Calu3 (cell line): ENCODE data around the gene ECHDC1. TPM values are rescaled to one million over a fixed set of nuclear protein-coding genes. Genes with fewer than 3 reads are reported as not detected.

Experiments used
- BruUV-seq: library from RNA; stranded (reverse); fragments of 400-500 nt; replicated peaks from 2 replicates; lab custom pipeline; 2021; lab: Mats Ljungman, UMichigan
- CTCF ChIA-PET: fragments of 300-600 bp; sonication (Branson Sonifier 250); formaldehyde crosslinking; loops from one replicate; lab custom pipeline; 2022; ENCODE audit warnings: antibody characterized with exemption; lab: Charles Lee
- DNase-seq: peaks from one replicate; pipeline ENCODE4 v3.0.0; 2022
- H3K27ac Mint-ChIP-seq: one replicate; pipeline ENCODE4 v1.8.0; 2022; ENCODE audit warnings: mixed read lengths; ENCODE audit not compliant: unreplicated experiment
- H3K27me3 Mint-ChIP-seq: one replicate; pipeline ENCODE4 v1.8.0; 2022; ENCODE audit warnings: mixed read lengths; ENCODE audit not compliant: unreplicated experiment
- H3K36me3 Mint-ChIP-seq: one replicate; pipeline ENCODE4 v1.8.0; 2022; ENCODE audit warnings: mild to moderate bottlenecking, moderate library complexity, mixed read lengths; ENCODE audit not compliant: insufficient read depth, unreplicated experiment
- H3K4me1 Mint-ChIP-seq: one replicate; pipeline ENCODE4 v1.8.0; 2022; ENCODE audit warnings: mild to moderate bottlenecking, low read depth, mixed read lengths; ENCODE audit not compliant: unreplicated experiment
- H3K4me3 Mint-ChIP-seq: one replicate; pipeline ENCODE4 v1.8.0; 2022; ENCODE audit warnings: mild to moderate bottlenecking, low read depth, moderate library complexity, mixed read lengths; ENCODE audit not compliant: unreplicated experiment
- H3K9me3 Mint-ChIP-seq: one replicate; pipeline ENCODE4 v1.8.0; 2022; ENCODE audit warnings: low read depth, mixed read lengths; ENCODE audit not compliant: unreplicated experiment
- CTCF ChIP-seq: fragments of 200-600 bp; IDR thresholded peaks from one replicate; pipeline ENCODE4 v1.8.0; 2022; ENCODE audit warnings: antibody characterized with exemption; ENCODE audit not compliant: unreplicated experiment
- intact Hi-C: fragments of 100-400 bp; cut with micrococcal nuclease; formaldehyde crosslinking; loops from one replicate; pipeline ENCODE4 v1.10.0; 2022; ENCODE audit not compliant: unreplicated experiment
- total RNA-seq: library from RNA; stranded (reverse); gene quantifications from 2 replicates; pipeline ENCODE4 v1.2.3, GENCODE V29; 2022

ECHDC1 gene
- total RNA-seq, 1 experiment from 2014 or later: 42.5 TPM

GRCh38 chr6:127290391-127291265 is 52.8 kb downstream of the ECHDC1 start:
- H3K27me3 Mint-ChIP-seq: no peaks in the 10 kb centered on the region
- no peak for DNase-seq
- intact Hi-C loops: no loop called here
- no peaks in the 10 kb centered on the region for H3K9me3 Mint-ChIP-seq
- H3K36me3 Mint-ChIP-seq: peaks cover 16% of the 10 kb centered on the region
- no peaks in the 10 kb centered on the region for H3K4me1 Mint-ChIP-seq
- no peak overlapping the region for H3K27ac Mint-ChIP-seq
- H3K4me3 Mint-ChIP-seq: no peak overlapping the region
- no peak for TF ChIP-seq CTCF
- BruUV-seq: no TSS peak
- CTCF ChIA-PET: no interaction called here

DNA sequence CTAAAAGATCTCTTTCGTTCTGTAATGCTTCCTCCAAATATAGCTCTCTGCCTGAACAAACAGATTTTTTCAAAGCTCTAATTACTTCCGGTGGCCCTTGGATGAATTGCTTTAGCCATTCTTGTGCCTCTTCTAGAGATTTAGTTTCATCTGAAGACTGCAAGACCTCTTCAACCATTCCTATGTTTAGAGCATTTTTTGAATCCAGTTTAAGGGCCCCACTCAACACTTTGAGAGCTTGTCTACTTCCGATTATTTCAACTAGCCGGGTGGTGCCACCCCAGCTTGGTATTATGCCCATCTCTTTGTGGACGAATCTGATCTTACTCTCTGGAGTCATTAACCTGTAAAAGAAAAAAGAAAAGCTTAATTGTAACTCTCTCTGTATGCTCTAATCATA is 53.5 kb downstream of the ECHDC1 start:
- no peaks in the 10 kb centered on the region for H3K27me3 Mint-ChIP-seq
- DNase-seq: no peak
- BruUV-seq: no TSS peak
- TF ChIP-seq CTCF: no peak
- H3K4me3 Mint-ChIP-seq: no peak overlapping the region
- H3K9me3 Mint-ChIP-seq: no peaks in the 10 kb centered on the region
- no peaks in the 10 kb centered on the region for H3K4me1 Mint-ChIP-seq
- H3K36me3 Mint-ChIP-seq: peaks cover 16% of the 10 kb centered on the region
- intact Hi-C loops: no loop called here
- CTCF ChIA-PET: no interaction called here
- no peak overlapping the region for H3K27ac Mint-ChIP-seq

GRCh38 chr6:127288705-127289104 is 54.7 kb downstream of the ECHDC1 start:
- Mint-ChIP-seq H3K9me3 (no peaks in the 10 kb centered on the region), H3K27ac (no peak overlapping the region), H3K4me1 (no peaks in the 10 kb centered on the region), H3K27me3 (no peaks in the 10 kb centered on the region), H3K4me3 (no peak overlapping the region), H3K36me3 (peaks cover 7% of the 10 kb centered on the region)
- no TSS peak for BruUV-seq
- intact Hi-C loops: no loop called here
- CTCF ChIA-PET: no interaction called here
- TF ChIP-seq CTCF: no peak
- DNase-seq: no peak

DNA sequence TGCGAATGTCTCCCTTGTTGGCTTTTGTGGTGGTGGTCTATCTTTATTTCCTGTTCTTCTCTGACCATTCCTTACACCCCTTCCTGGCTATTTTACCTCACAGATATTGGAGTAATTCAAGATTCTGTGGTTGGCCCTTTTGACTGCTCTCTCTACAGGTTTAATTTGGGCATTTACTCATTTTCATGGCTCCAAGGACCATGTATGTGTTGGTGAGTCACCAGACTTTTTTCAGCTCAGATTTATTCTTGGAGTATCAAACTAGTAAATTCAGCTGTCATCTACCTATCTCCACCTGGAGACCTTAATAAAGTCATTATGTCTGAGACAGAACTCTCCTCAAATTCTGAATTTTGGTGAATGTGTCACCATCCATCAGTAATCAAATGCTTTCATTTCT is 61.2 kb downstream of the ECHDC1 start:
- BruUV-seq: no TSS peak
- no peak overlapping the region for H3K4me3 Mint-ChIP-seq
- no peaks in the 10 kb centered on the region for H3K4me1 Mint-ChIP-seq
- H3K36me3 Mint-ChIP-seq: peaks cover 28% of the 10 kb centered on the region
- CTCF ChIA-PET: no interaction called here
- H3K9me3 Mint-ChIP-seq: no peaks in the 10 kb centered on the region
- intact Hi-C loops: no loop called here
- no peak for DNase-seq
- no peak overlapping the region for H3K27ac Mint-ChIP-seq
- no peaks in the 10 kb centered on the region for H3K27me3 Mint-ChIP-seq
- no peak for TF ChIP-seq CTCF
